Naive thymus-derived CD4-positive, alpha-beta T cell (primary cell): ENCODE measurements around the gene TUNAR. TPM values are rescaled to one million over a fixed set of nuclear protein-coding genes. Genes with fewer than 3 reads are reported as not detected.

ENCODE experiments used
- ATAC-seq: fragments of 150-1000 bp; cut with Tn5 transposase; 2 replicates; pipeline ENCODE4 v1.10.0; 2021; ENCODE audit warnings: mild to moderate bottlenecking, moderate library complexity
- CTCF ChIA-PET: fragments of 350-600 bp; sonication (Branson Sonifier 250); formaldehyde crosslinking; loops from one replicate; lab custom pipeline; 2021; ENCODE audit warnings: antibody characterized with exemption; lab: Charles Lee
- POLR2A ChIA-PET: fragments of 350-600 bp; sonication (Branson Sonifier 250); formaldehyde crosslinking; loops from one replicate; lab custom pipeline; 2021; ENCODE audit warnings: antibody characterized with exemption, inconsistent platforms; lab: Charles Lee
- DNase-seq, 9 donors: peaks; one replicate each; pipeline versions ENCODE4 v3.0.0 to v3.0.0-alpha.2; 2020 to 2022; ENCODE audit warnings: mixed read lengths in 1 of 9
- H3K27ac ChIP-seq: one replicate; pipeline ENCODE4 v1.7.0; 2013; ENCODE audit warnings: mild to moderate bottlenecking, low read depth, low read length, moderate library complexity
- H3K27me3 ChIP-seq, 2 donors: one replicate each; pipeline ENCODE4 v1.7.0; 2013; ENCODE audit warnings: low read length in 2 of 2, mild to moderate bottlenecking in 2 of 2, moderate library complexity in 2 of 2; ENCODE audit not compliant: control insufficient read depth in 2 of 2, insufficient read depth in 2 of 2
- H3K36me3 ChIP-seq, 3 experiments: 1 replicate in 2 of 3; 2 replicates in 1 of 3; pipeline ENCODE4 v1.7.0; 2013; ENCODE audit warnings: low read length in 3 of 3, mild to moderate bottlenecking in 3 of 3, moderate library complexity in 1 of 3; ENCODE audit not compliant: insufficient read depth in 3 of 3, control insufficient read depth in 2 of 3
- H3K4me1 ChIP-seq, 2 donors: one replicate each; pipeline ENCODE4 v1.7.0; 2013; ENCODE audit warnings: low read length in 2 of 2, mild to moderate bottlenecking in 2 of 2, moderate library complexity in 1 of 2; ENCODE audit not compliant: control insufficient read depth in 2 of 2, insufficient read depth in 2 of 2
- H3K4me3 ChIP-seq: 2 replicates; pipeline ENCODE4 v1.7.0; 2013; ENCODE audit warnings: mild to moderate bottlenecking, low read length
- H3K9me3 ChIP-seq, 3 experiments: 1 replicate in 2 of 3; 2 replicates in 1 of 3; pipeline ENCODE4 v1.7.0; 2013; ENCODE audit warnings: low read length in 3 of 3; ENCODE audit not compliant: control insufficient read depth in 2 of 3
- H3K27ac Mint-ChIP-seq, 9 donors: one replicate each; pipeline ENCODE4 v1.8.0; 2020 to 2022; ENCODE audit warnings: mixed read lengths in 9 of 9, mild to moderate bottlenecking in 8 of 9, moderate library complexity in 5 of 9, inconsistent platforms in 2 of 9
- H3K27me3 Mint-ChIP-seq, 5 donors: one replicate each; pipeline ENCODE4 v1.8.0; 2021 to 2022; ENCODE audit warnings: mixed read lengths in 5 of 5, mild to moderate bottlenecking in 1 of 5
- H3K36me3 Mint-ChIP-seq, 5 donors: one replicate each; pipeline ENCODE4 v1.8.0; 2020 to 2022; ENCODE audit warnings: mixed read lengths in 5 of 5, mild to moderate bottlenecking in 3 of 5, inconsistent platforms in 1 of 5
- H3K4me1 Mint-ChIP-seq, 7 donors: one replicate each; pipeline ENCODE4 v1.8.0; 2020 to 2022; ENCODE audit warnings: mixed read lengths in 7 of 7, mild to moderate bottlenecking in 3 of 7, inconsistent platforms in 1 of 7
- H3K4me3 Mint-ChIP-seq, 10 donors: one replicate each; pipeline ENCODE4 v1.8.0; 2020 to 2022; ENCODE audit warnings: mild to moderate bottlenecking in 10 of 10, mixed read lengths in 10 of 10, moderate library complexity in 6 of 10, inconsistent platforms in 2 of 10
- H3K9me3 Mint-ChIP-seq, 11 donors: one replicate each; pipeline ENCODE4 v1.8.0; 2020 to 2022; ENCODE audit warnings: mixed read lengths in 11 of 11, mild to moderate bottlenecking in 4 of 11, inconsistent platforms in 1 of 11, moderate library complexity in 1 of 11
- intact Hi-C, 2 donors: fragments of 100-400 bp; cut with micrococcal nuclease; formaldehyde crosslinking; loops; one replicate each; pipeline ENCODE4 v1.15.1; 2023
- polyA plus RNA-seq, 2 donors: library from polyadenylated mRNA; unstranded; fragments of 300-500 nt; fragmentation: Illumina TruSeq; gene quantifications; one replicate each; pipeline ENCODE4 v1.2.3, GENCODE V29; 2021
- total RNA-seq, 6 experiments: library from RNA in 5 of 6; stranded (reverse) in 5 of 6; gene quantifications; 1 replicate in 5 of 6; 2 replicates in 1 of 6; pipeline ENCODE4 v1.2.3 and lab custom pipeline; 2021 to 2026

Gene TUNAR
- total RNA-seq (not detected), polyA plus RNA-seq (not detected), total RNA-seq (lab: John Stamatoyannopoulos, UW) (not detected)

- H3K27ac Mint-ChIP-seq = no peak within 1 kb of the TSS
- H3K36me3 Mint-ChIP-seq = no peaks in the 10 kb centered on the region
- Histone ChIP-seq H3K27ac (no peak within 1 kb of the TSS), H3K27me3 (no peaks in the 10 kb centered on the region), H3K36me3 (no peaks in the 10 kb centered on the region), H3K9me3 (no peaks in the 10 kb centered on the region), H3K4me1 (no peaks in the 10 kb centered on the region), H3K4me3 (no peak within 1 kb of the TSS)
- ChIA-PET POLR2A (no interaction called here), CTCF (no interaction called here)
- peak within 1 kb of the TSS in 5 of 10 donors; percentile 10 to 60 (median 47) for H3K4me3 Mint-ChIP-seq
- no peak for DNase-seq
- no peak for ATAC-seq
- peaks cover 41 to 63% (median 50%) of the 10 kb centered on the region in 5 donors for H3K27me3 Mint-ChIP-seq
- H3K9me3 Mint-ChIP-seq = peaks cover 0 to 9% (median 0%) of the 10 kb centered on the region in 11 donors
- intact Hi-C loops = no loop called here
- peaks cover 0 to 13% (median 7%) of the 10 kb centered on the region in 7 donors for H3K4me1 Mint-ChIP-seq
These were observed at the start of gene TUNAR for GRCh38 chr14:95876761-95877538. TUNAR (plus strand) TSS chr14:95876832.

GRCh38 chr14:95828649-95829265, 47.9 kb upstream of the TUNAR start:
- ATAC-seq (no peak), DNase-seq (no peak)
- no peaks in the 10 kb centered on the region for H3K36me3 ChIP-seq
- ChIA-PET CTCF (no interaction called here), POLR2A (no interaction called here)
- Mint-ChIP-seq H3K9me3 (peaks cover 0 to 3% (median 0%) of the 10 kb centered on the region in 11 donors), H3K4me1 (no peaks in the 10 kb centered on the region), H3K27me3 (peaks cover 17 to 57% (median 37%) of the 10 kb centered on the region in 5 donors), H3K4me3 (no peak overlapping the region), H3K27ac (no peak overlapping the region), H3K36me3 (no peaks in the 10 kb centered on the region)
- H3K4me3 ChIP-seq = no peak overlapping the region
- H3K27ac ChIP-seq = no peak overlapping the region
- intact Hi-C loops = no loop called here
- no peaks in the 10 kb centered on the region for H3K27me3 ChIP-seq
- H3K4me1 ChIP-seq = no peaks in the 10 kb centered on the region
- H3K9me3 ChIP-seq = no peaks in the 10 kb centered on the region

GRCh38 chr14:95829321-95829720, 47.3 kb upstream of the TUNAR start:
- no peaks in the 10 kb centered on the region for H3K36me3 ChIP-seq
- peaks cover 16 to 58% (median 37%) of the 10 kb centered on the region in 5 donors for H3K27me3 Mint-ChIP-seq
- H3K4me3 Mint-ChIP-seq = no peak overlapping the region
- no peaks in the 10 kb centered on the region for H3K4me1 ChIP-seq
- H3K4me3 ChIP-seq = no peak overlapping the region
- ChIA-PET POLR2A (no interaction called here), CTCF (no interaction called here)
- no peak overlapping the region for H3K27ac Mint-ChIP-seq
- H3K27me3 ChIP-seq = no peaks in the 10 kb centered on the region
- no peaks in the 10 kb centered on the region for H3K4me1 Mint-ChIP-seq
- intact Hi-C loops = no loop called here
- no peak overlapping the region for H3K27ac ChIP-seq
- H3K9me3 Mint-ChIP-seq = peaks cover 0 to 3% (median 0%) of the 10 kb centered on the region in 11 donors
- DNase-seq = no peak
- no peak for ATAC-seq
- H3K9me3 ChIP-seq = no peaks in the 10 kb centered on the region
- no peaks in the 10 kb centered on the region for H3K36me3 Mint-ChIP-seq

- ATAC-seq = peak; percentile 22
These were observed 46.2 kb upstream of the TUNAR start for GRCh38 chr14:95830386-95830785.

GRCh38 chr14:95831041-95831440, 45.6 kb upstream of the TUNAR start:
- intact Hi-C loops = no loop called here
- Histone ChIP-seq H3K27ac (no peak overlapping the region), H3K27me3 (no peaks in the 10 kb centered on the region), H3K9me3 (no peaks in the 10 kb centered on the region), H3K36me3 (no peaks in the 10 kb centered on the region), H3K4me3 (no peak overlapping the region), H3K4me1 (no peaks in the 10 kb centered on the region)
- Mint-ChIP-seq H3K4me3 (no peak overlapping the region), H3K36me3 (no peaks in the 10 kb centered on the region), H3K27me3 (peaks cover 5 to 58% (median 37%) of the 10 kb centered on the region in 5 donors), H3K9me3 (peaks cover 0 to 4% (median 0%) of the 10 kb centered on the region in 11 donors), H3K4me1 (peaks cover 0 to 8% (median 0%) of the 10 kb centered on the region in 7 donors), H3K27ac (no peak overlapping the region)
- ATAC-seq = no peak
- POLR2A ChIA-PET = no interaction called here
- no peak for DNase-seq
- CTCF ChIA-PET = no interaction called here

More at GRCh38 chr14:95830386-95830785, 46.2 kb upstream of the TUNAR start:
- H3K9me3 ChIP-seq = no peaks in the 10 kb centered on the region
- peaks cover 0 to 4% (median 0%) of the 10 kb centered on the region in 11 donors for H3K9me3 Mint-ChIP-seq
- H3K27ac Mint-ChIP-seq = no peak overlapping the region
- no peak overlapping the region for H3K27ac ChIP-seq
- H3K27me3 ChIP-seq = no peaks in the 10 kb centered on the region
- no peaks in the 10 kb centered on the region for H3K4me1 ChIP-seq
- ChIA-PET CTCF (no interaction called here), POLR2A (no interaction called here)
- intact Hi-C loops = no loop called here
- H3K27me3 Mint-ChIP-seq = peaks cover 9 to 58% (median 37%) of the 10 kb centered on the region in 5 donors
- H3K4me1 Mint-ChIP-seq = peaks cover 0 to 7% (median 0%) of the 10 kb centered on the region in 7 donors
- no peaks in the 10 kb centered on the region for H3K36me3 Mint-ChIP-seq
- no peak overlapping the region for H3K4me3 ChIP-seq
- no peak for DNase-seq
- H3K36me3 ChIP-seq = no peaks in the 10 kb centered on the region
- H3K4me3 Mint-ChIP-seq = no peak overlapping the region

- no peak overlapping the region for H3K4me3 ChIP-seq
- no peaks in the 10 kb centered on the region for H3K9me3 ChIP-seq
- intact Hi-C loops = no loop called here
- ATAC-seq (no peak), DNase-seq (no peak)
- Mint-ChIP-seq H3K27ac (no peak overlapping the region), H3K4me3 (no peak overlapping the region), H3K9me3 (peaks cover 0 to 4% (median 0%) of the 10 kb centered on the region in 11 donors), H3K36me3 (no peaks in the 10 kb centered on the region), H3K27me3 (peaks cover 3 to 58% (median 37%) of the 10 kb centered on the region in 5 donors), H3K4me1 (peaks cover 0 to 8% (median 0%) of the 10 kb centered on the region in 7 donors)
- H3K27ac ChIP-seq = no peak overlapping the region
- ChIA-PET POLR2A (no interaction called here), CTCF (no interaction called here)
- H3K4me1 ChIP-seq = no peaks in the 10 kb centered on the region
- H3K27me3 ChIP-seq = no peaks in the 10 kb centered on the region
- H3K36me3 ChIP-seq = no peaks in the 10 kb centered on the region
These were observed 45.2 kb upstream of the TUNAR start for GRCh38 chr14:95831468-95831867.
